Mucosa of descending colon (tissue), 3 donors: Measurements from ENCODE around the gene ADAMTSL1. TPM values are rescaled to one million over a fixed set of nuclear protein-coding genes. Genes with fewer than 3 reads are reported as not detected.
A peak's percentile ranks its signal among the peaks of the same experiment; 100 is the strongest.

Experiments used
- ATAC-seq: fragments of 200-7000 bp; cut with Tn5 transposase; one replicate; pipeline ENCODE4 v1.9.1; 2020; ENCODE audit warnings: mild to moderate bottlenecking, moderate library complexity
- DNase-seq, 3 donors: peaks; one replicate each; pipeline ENCODE4 v3.0.0-alpha.2; 2020
- H3K36me3 ChIP-seq: fragments of 200-600 bp; one replicate; pipeline ENCODE4 v1.8.0; 2021; ENCODE audit warnings: low read depth, mild to moderate bottlenecking
- H3K4me1 ChIP-seq: fragments of 200-600 bp; one replicate; pipeline ENCODE4 v1.8.0; 2021; ENCODE audit warnings: low read depth, mild to moderate bottlenecking
- H3K4me3 ChIP-seq: fragments of 200-600 bp; one replicate; pipeline ENCODE4 v1.8.0; 2021; ENCODE audit warnings: mild to moderate bottlenecking
- H3K9me3 ChIP-seq: fragments of 200-600 bp; one replicate; pipeline ENCODE4 v1.8.0; 2021; ENCODE audit warnings: mild to moderate bottlenecking
- intact Hi-C, 2 donors: fragments of 100-400 bp; cut with DNase I in 1 of 2; cut with micrococcal nuclease in 1 of 2; formaldehyde crosslinking; loops; one replicate each; pipeline versions ENCODE4 v1.11.0 to v1.11.1; 2022; cut with DNase I, micrococcal nuclease
- total RNA-seq, 3 donors: library from RNA; stranded (reverse); fragmentation: NEBNext Ultra II Directional in 2 of 3; extraction: Animal tissue kit (Norgen Biotek cat#: 25700) in 2 of 3; gene quantifications; one replicate each; pipeline versions ENCODE4 v1.2.1 to v1.2.4, GENCODE V29; 2021 to 2023
- TF ChIP-seq, protein P1 (sequence below): fragments of 200-600 bp; IDR thresholded peaks from one replicate; pipeline ENCODE4 v1.8.0; 2022; ENCODE audit warnings: antibody characterized with exemption, mild to moderate bottlenecking
- donor health status: DM: no; HTN: no; CAD: no; lungs with moderate emphysema.
- donor health status: DM: no; HTN: no; CAD: no.
- donor health status: DM: no; HTN: yes; CAD: no.

The ADAMTSL1 gene
- total RNA-seq, 3 donors from 2014 or later = 10.1 to 32.1 (median 22.6) TPM

DNA sequence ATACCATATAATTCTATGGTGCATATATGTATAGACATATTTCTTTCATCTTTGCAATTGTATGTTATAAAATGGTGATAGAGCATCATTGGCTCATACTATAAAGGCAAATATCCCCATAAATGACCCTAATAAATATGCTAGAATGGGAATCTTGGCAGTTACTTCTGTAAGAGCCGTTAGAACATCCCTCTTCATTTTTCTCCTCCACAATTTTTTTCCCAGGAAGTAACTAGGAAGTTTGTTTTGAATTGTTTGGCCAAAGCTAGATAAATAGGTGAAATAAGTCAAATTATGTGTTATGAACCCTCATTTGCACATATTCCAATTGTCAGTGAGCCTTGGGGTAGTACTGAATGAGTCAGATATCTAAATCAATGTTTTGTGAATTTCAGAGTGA lies 209.9 kb downstream of the ADAMTSL1 start:
- no peaks in the 10 kb centered on the region for H3K4me1 ChIP-seq
- no peaks in the 10 kb centered on the region for H3K36me3 ChIP-seq
- no peak for DNase-seq
- ATAC-seq = peak; percentile 37
- no peak overlapping the region for H3K4me3 ChIP-seq
- intact Hi-C loops = no loop called here
- TF ChIP-seq, protein P1, sequence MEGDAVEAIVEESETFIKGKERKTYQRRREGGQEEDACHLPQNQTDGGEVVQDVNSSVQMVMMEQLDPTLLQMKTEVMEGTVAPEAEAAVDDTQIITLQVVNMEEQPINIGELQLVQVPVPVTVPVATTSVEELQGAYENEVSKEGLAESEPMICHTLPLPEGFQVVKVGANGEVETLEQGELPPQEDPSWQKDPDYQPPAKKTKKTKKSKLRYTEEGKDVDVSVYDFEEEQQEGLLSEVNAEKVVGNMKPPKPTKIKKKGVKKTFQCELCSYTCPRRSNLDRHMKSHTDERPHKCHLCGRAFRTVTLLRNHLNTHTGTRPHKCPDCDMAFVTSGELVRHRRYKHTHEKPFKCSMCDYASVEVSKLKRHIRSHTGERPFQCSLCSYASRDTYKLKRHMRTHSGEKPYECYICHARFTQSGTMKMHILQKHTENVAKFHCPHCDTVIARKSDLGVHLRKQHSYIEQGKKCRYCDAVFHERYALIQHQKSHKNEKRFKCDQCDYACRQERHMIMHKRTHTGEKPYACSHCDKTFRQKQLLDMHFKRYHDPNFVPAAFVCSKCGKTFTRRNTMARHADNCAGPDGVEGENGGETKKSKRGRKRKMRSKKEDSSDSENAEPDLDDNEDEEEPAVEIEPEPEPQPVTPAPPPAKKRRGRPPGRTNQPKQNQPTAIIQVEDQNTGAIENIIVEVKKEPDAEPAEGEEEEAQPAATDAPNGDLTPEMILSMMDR = no peak
- H3K9me3 ChIP-seq = no peaks in the 10 kb centered on the region

DNA sequence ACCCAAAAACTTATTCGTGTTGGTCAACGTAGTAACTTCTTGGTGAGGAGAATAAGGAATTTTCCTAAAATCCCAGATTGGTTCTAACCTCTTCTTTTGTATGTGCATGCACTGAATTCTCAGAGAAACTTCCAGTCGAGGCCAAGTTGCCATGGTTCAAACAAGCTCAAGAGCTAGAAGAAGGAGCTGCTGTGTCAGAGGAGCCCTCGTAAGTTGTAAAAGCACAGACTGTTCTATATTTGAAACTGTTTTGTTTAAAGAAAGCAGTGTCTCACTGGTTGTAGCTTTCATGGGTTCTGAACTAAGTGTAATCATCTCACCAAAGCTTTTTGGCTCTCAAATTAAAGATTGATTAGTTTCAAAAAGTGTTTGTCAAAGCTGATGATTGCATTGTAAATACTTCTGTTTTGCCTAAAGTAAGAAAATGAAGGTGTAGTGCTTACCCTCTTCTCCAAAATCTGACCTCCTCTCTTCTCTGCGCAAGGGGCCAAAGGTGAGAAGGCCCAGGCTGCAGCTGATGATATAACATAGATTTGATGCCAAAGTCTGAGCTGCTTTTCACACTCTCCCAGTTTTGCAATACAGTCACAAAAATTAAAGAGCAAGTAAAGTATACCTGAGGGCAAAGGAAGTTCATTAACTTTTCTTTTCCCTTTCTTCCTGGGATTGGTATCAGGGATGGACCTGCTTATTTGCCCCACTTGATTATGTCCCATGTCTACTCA lies 210.8 kb downstream of the ADAMTSL1 start:
- no peaks in the 10 kb centered on the region for H3K9me3 ChIP-seq
- H3K4me1 ChIP-seq = no peaks in the 10 kb centered on the region
- ATAC-seq = no peak
- no peaks in the 10 kb centered on the region for H3K36me3 ChIP-seq
- intact Hi-C loops = no loop called here
- H3K4me3 ChIP-seq = no peak overlapping the region
- no peak for DNase-seq
- TF ChIP-seq, protein P1 = no peak

DNA sequence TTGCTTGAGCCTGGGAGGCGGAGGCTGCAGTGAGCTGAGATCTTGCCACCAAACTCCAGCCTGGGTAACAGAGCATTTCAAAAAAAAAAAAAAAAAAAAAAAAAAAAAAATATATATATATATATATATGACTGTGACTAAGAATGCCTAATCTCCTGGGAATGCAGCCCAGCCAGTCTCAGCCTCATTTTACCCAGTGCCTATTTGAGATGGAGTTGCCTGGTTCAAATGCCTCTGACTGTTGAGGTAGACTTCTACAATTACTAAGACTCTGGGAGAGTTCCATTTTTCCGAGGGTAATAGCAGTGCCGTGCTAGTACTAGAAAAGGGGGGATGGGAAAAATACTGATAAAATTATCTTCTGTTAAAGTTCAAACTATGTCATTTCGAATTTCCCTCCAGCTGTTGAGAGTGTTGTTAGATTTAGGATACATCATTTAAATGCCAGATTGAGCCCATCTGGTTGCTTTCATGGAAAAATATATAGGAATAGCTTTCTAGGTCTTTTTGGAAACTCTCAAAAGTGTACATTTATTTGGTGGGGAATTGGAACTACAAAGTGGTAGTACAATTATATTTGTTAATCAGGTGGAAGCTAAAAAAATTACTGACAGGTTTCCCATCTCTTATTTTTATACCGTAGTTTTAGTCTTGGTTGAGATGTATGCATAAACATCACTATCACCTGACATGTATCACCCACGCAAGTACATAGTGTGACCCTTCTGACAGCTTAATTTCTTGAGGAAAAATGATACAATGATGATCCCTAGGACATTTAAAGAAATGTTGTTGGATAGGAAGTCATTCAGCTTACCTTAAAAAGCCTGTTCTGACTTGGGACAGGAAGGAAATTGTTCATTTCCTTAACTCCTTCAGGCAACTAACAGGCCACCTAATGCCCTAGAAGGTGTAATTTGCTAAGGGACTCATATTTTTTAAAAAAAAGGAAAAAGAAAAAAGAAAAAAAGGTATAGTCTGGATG lies 214.9 kb downstream of the ADAMTSL1 start:
- no peaks in the 10 kb centered on the region for H3K36me3 ChIP-seq
- no peaks in the 10 kb centered on the region for H3K9me3 ChIP-seq
- intact Hi-C loops = no loop called here
- TF ChIP-seq, protein P1 = no peak
- no peak for ATAC-seq
- H3K4me1 ChIP-seq = no peaks in the 10 kb centered on the region
- no peak for DNase-seq
- H3K4me3 ChIP-seq = no peak overlapping the region

DNA sequence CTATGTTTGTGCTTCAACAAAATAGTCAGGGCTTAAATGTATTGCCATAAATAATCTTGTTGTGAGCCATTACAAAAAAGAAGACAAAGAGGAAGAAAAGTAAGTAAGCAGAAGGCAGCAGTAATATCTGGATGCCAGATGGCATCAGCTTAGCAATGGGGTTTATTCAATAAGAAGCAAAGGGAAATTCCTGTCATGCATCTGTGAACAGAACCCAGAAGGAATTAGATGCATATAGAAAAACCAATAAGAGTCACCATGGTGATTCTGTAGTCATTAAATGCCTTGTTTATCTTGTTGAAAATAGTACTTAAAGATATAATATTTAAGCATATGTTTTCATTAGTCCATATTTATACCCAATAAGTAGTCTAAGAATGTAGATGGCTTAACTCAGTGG lies 216.0 kb downstream of the ADAMTSL1 start:
- intact Hi-C loops = no loop called here
- TF ChIP-seq, protein P1 = no peak
- DNase-seq (no peak), ATAC-seq (no peak)
- no peaks in the 10 kb centered on the region for H3K36me3 ChIP-seq
- H3K9me3 ChIP-seq = peaks cover 2% of the 10 kb centered on the region
- H3K4me1 ChIP-seq = no peaks in the 10 kb centered on the region
- H3K4me3 ChIP-seq = no peak overlapping the region

DNA sequence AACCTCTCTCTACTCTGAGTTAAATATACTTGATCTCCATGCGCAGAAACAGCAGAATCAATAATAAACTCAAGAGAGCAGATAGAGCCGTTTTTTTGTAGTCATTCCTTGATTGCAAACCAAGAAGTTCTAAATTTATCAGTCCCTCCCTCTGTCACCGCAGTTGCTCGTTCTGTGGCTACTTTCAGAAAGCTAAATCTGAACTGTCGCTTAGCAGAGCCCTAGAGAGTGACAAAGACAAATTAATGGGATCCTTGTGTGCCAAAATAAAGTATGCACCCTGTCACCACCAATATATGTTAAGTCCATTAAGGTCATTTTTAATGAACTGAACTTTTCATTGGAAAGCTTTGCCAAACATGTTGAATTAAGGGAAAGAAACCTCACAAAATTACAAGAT lies 218.3 kb downstream of the ADAMTSL1 start:
- Histone ChIP-seq H3K4me3 (no peak overlapping the region), H3K36me3 (no peaks in the 10 kb centered on the region), H3K9me3 (peaks cover 4% of the 10 kb centered on the region), H3K4me1 (no peaks in the 10 kb centered on the region)
- DNase-seq = no peak
- TF ChIP-seq, protein P1 = no peak
- ATAC-seq = no peak
- intact Hi-C loops = no loop called here
